Measurements from ENCODE around the gene CCR8. TPM values are rescaled to one million over a fixed set of nuclear protein-coding genes. Genes with fewer than 3 reads are reported as not detected.

CCR8 gene
- total RNA-seq, 1 donor from 2014 or later, result not detected

GRCh38 chr3:39343076-39343717, 13.7 kb downstream of the CCR8 start:
- H3K4me1 Mint-ChIP-seq, result no peaks in the 10 kb centered on the region
- H3K9me3 Mint-ChIP-seq, result no peaks in the 10 kb centered on the region
- DNase-seq (ENCODE audit: low read depth, low spot score), result no peak
- H3K4me3 Mint-ChIP-seq, result no peak overlapping the region
- no peaks in the 10 kb centered on the region for H3K36me3 Mint-ChIP-seq (ENCODE audit: low read depth)
- no peak for TF ChIP-seq CTCF (conservative IDR thresholded peaks at IDR 0.05)
- H3K27me3 Mint-ChIP-seq (ENCODE audit: low read depth), result peaks cover 37% of the 10 kb centered on the region
- H3K27ac Mint-ChIP-seq (ENCODE audit: unreplicated experiment), result peak overlapping the region; percentile 13

- H3K36me3 Mint-ChIP-seq (ENCODE audit: low read depth), result no peaks in the 10 kb centered on the region
- H3K27me3 Mint-ChIP-seq (ENCODE audit: low read depth), result peaks cover 37% of the 10 kb centered on the region
- H3K4me1 Mint-ChIP-seq, result no peaks in the 10 kb centered on the region
- no peak for TF ChIP-seq CTCF (conservative IDR thresholded peaks at IDR 0.05)
- no peak for DNase-seq (ENCODE audit: low read depth, low spot score)
- no peak overlapping the region for H3K4me3 Mint-ChIP-seq
- no peak overlapping the region for H3K27ac Mint-ChIP-seq (ENCODE audit: unreplicated experiment)
- no peaks in the 10 kb centered on the region for H3K9me3 Mint-ChIP-seq
These were observed 14.3 kb downstream of the CCR8 start for GRCh38 chr3:39343760-39344159.

- H3K4me3 Mint-ChIP-seq, result no peak overlapping the region
These were observed 15.3 kb downstream of the CCR8 start for GRCh38 chr3:39344746-39345344.

DNA sequence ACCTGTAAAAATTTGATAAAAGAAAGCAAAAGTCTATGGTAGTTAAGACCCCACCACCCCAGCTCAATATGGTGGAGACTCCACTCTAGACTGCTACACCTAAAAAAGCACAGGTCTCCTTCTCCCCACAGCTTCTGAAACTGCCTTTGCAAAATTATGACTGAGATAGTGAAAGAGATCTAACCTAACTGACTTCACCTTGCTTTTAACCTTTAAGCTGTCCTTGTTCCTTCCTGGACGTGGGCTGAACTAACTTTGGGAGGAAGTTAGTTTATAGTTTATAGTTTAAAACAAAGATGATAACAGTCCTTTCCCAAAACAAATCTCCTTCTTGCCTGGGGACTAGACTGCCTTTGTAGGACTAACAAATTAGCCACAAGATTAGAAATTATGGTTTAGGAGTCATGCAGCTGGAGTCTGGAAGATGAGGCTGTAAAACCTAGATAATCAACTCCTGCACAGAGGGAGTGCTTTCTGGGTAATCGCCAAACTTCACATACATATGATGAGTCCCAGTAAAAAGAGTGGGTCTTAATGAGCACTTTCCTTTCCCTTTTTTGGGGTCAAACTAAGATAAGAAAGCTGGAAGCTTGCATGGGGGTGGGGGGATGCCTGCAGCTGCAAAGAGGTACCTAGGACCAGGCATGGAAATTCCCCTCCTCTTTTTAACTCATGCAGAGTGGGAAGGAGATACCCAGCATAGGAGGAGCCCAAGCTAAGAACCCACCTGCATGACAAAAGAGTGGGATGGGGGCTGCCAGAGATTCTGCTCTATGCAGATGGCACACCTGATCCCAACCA, 17.5 kb downstream of the CCR8 start:
- H3K9me3 Mint-ChIP-seq, result no peaks in the 10 kb centered on the region
- H3K27ac Mint-ChIP-seq (ENCODE audit: unreplicated experiment), result no peak overlapping the region
- DNase-seq (ENCODE audit: low read depth, low spot score), result no peak
- H3K4me1 Mint-ChIP-seq, result no peaks in the 10 kb centered on the region
- H3K36me3 Mint-ChIP-seq (ENCODE audit: low read depth), result no peaks in the 10 kb centered on the region
- TF ChIP-seq CTCF (conservative IDR thresholded peaks at IDR 0.05), result no peak
- peaks cover 31% of the 10 kb centered on the region for H3K27me3 Mint-ChIP-seq (ENCODE audit: low read depth)
- no peak overlapping the region for H3K4me3 Mint-ChIP-seq

More at GRCh38 chr3:39344746-39345344, 15.3 kb downstream of the CCR8 start:
- DNase-seq (ENCODE audit: low read depth, low spot score), result no peak
- Mint-ChIP-seq H3K4me1 (no peaks in the 10 kb centered on the region), H3K9me3 (no peaks in the 10 kb centered on the region), H3K36me3 (ENCODE audit: low read depth) (no peaks in the 10 kb centered on the region), H3K27ac (ENCODE audit: unreplicated experiment) (no peak overlapping the region), H3K27me3 (ENCODE audit: low read depth) (peaks cover 34% of the 10 kb centered on the region)
- TF ChIP-seq CTCF (conservative IDR thresholded peaks at IDR 0.05), result no peak

- Mint-ChIP-seq H3K4me3 (no peak overlapping the region), H3K27me3 (ENCODE audit: low read depth) (peaks cover 32% of the 10 kb centered on the region), H3K4me1 (no peaks in the 10 kb centered on the region)
These were observed 18.0 kb downstream of the CCR8 start for GRCh38 chr3:39347586-39347876.

More at GRCh38 chr3:39347586-39347876, 18.0 kb downstream of the CCR8 start:
- no peak for DNase-seq (ENCODE audit: low read depth, low spot score)
- Mint-ChIP-seq H3K36me3 (ENCODE audit: low read depth) (no peaks in the 10 kb centered on the region), H3K9me3 (no peaks in the 10 kb centered on the region), H3K27ac (ENCODE audit: unreplicated experiment) (no peak overlapping the region)
- no peak for TF ChIP-seq CTCF (conservative IDR thresholded peaks at IDR 0.05)
